Fibroblast of skin of right biceps (primary cell): ENCODE data around the gene RNF212.
A peak's percentile ranks its signal among the peaks of the same experiment; 100 is the strongest.

Source experiments
- DNase-seq: peaks from one replicate; pipeline ENCODE4 v3.0.0-alpha.2; 2013

The RNF212 gene

DNA sequence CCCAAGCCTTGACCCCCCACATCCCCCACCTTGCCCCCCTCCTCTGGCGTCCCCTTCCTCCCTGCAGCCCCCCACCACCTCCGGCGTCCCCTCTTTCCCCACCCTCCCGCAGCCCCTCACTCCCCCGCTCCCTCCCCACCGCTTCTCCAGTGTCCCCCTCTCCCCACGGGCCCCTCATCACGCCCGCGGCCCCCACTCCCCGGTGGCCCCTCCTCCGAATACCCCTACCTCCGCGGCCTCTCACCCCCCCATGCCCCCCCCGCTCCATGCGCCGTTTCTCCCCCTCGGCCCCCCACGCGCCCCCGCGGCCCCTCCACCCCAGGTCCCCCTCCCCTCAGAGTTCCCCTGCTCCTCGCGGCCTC is 562 bp downstream of the RNF212 start:
- no peak for DNase-seq

GRCh38 chr4:1112174-1112820 is 1.1 kb downstream of the RNF212 start:
- no peak for DNase-seq

DNA sequence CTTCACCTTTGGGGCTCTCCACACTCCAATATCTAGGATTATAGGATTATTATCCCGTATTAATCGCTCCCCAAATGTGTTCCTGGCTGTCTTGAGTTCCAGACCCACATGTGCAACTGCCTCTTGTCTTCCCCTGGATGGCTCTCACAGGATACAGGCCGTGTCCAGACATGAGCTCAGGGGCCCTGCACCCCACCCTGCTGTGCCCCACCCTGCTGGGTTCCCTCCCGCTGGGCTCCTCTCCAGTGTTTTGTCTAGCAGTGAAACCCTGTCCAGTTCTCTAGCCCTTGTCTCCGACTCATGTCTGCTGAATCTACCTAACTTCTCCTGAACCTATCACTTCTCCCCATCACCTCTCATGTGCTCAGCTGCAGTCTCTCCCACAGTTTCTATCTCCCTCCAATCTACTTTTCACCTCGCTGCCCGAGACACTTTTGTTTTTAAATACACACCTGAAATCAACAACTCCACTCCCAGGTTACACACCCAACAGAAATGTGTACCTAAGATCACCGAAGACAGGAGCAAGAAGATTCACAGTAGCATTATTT is 2.0 kb downstream of the RNF212 start:
- DNase-seq = no peak

- DNase-seq = peak; percentile 7
Measured at GRCh38 chr4:1109898-1110506, 3.4 kb downstream of the RNF212 start.

DNA sequence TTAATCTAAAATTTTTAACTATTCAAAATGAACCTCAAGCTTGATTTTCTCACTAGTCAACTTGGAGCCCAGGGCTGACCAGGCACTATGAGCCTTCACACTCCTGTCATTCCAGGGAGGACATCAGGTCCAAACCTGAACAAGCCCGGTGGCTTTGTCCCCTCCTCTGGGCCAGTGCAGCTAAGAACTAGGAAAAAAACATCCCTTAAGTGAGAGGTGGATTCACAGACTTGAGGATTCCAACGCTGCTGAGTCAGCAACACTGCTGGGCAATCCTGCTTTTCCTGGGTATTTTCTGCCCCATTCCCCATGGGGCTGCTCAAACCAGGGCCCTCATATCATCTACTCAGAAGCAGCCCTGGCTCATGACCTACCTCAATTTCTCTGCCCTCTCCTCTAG is 4.0 kb downstream of the RNF212 start:
- no peak for DNase-seq

GRCh38 chr4:1105662-1106061 is 7.7 kb downstream of the RNF212 start:
- no peak for DNase-seq

GRCh38 chr4:1105067-1105466 is 8.3 kb downstream of the RNF212 start:
- DNase-seq = no peak

GRCh38 chr4:1104647-1105046 is 8.7 kb downstream of the RNF212 start:
- no peak for DNase-seq

- no peak for DNase-seq
Measured at GRCh38 chr4:1099684-1100335, 13.6 kb downstream of the RNF212 start.

DNA sequence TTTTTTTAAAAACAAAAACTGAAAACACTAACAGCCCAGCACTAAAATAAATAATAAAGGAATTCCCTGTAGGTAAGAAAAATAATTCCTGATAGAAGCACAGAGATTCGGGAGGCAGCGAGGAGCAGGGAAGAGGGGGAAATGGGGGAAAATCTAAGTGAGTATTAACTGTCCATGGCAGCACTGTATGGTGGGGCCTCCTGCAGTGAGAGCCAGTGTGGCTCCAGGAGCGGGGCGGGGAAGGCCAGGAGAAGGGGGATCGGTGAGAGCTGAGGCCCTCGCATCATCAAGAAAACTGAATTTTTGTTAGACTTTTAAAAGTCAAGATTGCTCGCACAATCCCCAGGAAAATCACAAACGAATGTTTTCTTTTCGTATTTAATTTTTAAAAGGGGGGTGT is 14.1 kb downstream of the RNF212 start:
- no peak for DNase-seq

- DNase-seq = no peak
Measured at GRCh38 chr4:1098311-1098925, 14.9 kb downstream of the RNF212 start.

DNA sequence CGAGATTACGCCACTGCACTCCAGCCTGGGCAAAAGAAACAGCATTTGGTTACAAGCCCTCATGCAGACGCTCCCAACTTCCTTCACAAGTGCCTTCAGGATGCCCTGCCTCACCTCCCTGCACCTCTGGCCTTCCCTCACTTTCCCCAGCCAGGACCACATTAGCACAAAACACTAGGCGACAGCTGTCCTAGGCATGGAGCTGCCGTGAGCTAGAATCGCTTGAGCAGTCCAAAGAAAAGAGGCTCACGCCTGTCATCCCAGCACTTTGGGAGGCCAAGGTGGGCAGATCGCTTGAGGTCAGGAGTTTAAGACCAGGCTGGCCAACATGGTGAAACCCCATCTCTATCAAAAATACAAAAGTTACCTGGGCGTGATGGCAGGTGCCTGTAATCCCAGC is 15.8 kb downstream of the RNF212 start:
- no peak for DNase-seq

DNA sequence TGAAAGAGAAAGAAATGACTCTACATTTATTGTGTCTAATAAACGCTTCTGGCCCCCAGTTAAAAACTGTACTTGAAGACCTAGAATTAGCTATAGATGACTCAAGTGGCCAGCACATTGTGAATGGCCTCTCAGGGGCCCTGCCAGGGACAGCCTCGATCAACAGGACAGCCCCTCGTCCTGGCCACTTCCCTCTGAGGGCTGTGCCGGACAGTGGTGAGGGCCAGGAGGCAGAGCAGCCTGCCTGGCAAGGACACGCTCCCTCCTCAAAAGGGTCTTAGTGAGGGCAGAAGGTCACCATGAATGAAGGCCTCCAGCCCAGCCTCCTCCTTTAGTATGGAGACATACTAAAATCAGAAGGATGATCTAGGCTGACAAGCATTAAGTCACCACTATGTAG is 16.5 kb downstream of the RNF212 start:
- DNase-seq = no peak

DNA sequence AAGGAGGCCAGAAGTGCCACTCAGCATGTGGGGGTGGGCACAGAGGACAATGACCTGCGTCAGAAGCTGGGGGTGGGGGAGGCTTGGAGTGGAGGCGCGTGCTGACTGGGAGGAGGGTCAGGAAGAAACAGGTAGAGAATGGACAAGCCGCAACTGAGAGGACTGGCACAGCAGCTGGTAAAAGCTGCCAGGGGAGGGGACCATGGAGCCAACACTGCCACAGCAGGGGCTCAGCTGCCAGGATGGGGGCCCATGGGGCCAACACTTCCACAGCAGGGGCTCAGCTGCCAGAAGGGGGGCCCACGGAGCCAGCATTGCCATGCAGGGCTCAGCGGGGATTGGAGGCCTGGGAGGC is 19.1 kb downstream of the RNF212 start:
- DNase-seq = no peak

- no peak for DNase-seq
Measured at GRCh38 chr4:1093391-1094335, 19.7 kb downstream of the RNF212 start.

DNA sequence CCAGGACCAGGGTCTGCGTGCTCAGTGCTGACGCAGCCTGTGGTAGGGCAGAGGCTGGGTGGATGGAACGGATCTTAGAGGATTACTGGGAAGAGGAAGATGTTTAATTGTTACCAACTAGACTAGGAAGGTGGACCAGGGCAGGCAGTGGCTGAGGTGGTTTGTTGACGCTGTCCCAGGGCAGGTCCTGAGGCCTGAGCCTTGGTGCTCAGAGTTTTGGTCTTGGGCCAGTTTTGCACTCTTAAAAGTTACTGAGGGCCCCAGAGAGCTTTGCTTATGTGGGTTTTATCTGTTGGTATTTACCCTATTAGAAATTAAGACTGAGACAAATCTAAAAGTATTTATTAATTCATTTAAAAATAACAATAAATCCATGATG is 20.4 kb downstream of the RNF212 start:
- DNase-seq = no peak

DNA sequence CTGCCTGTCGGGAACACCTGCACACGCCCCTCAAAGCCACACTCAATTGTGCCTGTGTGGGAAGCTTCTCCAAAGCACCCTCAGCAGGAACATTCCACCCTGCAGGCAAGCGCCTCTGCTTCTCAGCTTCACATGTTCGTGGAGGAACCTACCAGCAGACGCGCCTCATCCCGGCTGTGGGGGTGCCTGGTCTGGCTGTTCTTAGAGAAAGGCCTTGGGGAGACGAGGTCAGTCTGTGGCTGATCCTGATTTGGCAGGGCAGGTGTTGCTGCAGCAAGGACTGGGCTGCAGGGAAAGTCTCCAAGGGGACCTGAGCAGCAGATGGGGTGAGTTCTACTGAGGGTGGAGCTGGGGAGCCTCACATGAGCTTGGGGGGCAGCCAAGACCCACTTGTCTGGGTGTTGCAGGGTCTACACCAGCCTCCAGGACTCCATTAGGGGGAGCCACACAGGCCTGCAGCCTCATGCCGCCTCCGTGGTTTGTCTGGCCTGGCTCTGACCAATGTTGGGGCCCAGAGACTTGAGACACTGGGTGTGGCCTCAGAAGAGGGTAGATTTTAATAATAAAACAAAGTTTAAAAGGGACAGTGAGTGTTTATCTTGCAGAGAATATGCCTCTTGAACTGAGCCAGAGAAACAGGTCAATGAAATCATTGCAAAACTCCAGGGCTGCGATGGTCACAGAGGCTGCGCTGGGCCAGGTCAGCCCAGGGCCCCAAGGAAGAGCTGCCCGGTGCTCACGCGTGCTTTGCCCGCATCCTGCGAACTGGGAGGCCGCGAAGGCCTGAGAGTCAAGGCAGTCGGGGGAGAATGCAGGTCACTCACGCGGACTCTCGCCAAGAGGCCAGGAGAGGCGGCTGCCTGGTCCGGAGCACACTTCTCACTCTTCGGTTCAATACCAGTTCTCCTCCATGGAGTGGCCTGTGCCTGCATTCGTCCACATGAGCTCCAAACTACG is 21.1 kb downstream of the RNF212 start:
- no peak for DNase-seq

- no peak for DNase-seq
Measured at GRCh38 chr4:1091561-1091995, 21.8 kb downstream of the RNF212 start.

- no peak for DNase-seq
Measured at GRCh38 chr4:1090465-1091440, 22.6 kb downstream of the RNF212 start.

DNA sequence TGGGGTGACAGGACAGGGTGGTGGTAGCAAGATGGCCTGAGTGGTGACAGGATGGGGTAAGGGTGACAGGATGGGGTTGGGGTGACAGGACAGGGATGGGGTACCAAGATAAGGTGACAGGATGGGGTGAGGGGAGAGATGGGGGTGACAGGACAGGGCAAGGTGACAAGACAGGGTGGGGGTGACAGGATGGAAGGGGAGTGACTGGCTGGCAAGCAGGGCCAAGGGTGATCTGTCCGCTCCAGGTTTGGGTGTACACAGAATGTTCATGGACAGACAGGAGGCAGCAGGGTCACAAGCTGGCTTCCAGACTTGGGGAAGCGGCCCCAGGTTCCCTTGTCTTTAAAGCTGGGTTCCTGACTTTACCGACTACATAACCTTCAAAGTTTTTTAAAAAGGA is 23.3 kb downstream of the RNF212 start:
- DNase-seq = no peak
